CD4-positive, alpha-beta T cell (primary cell): ENCODE data around the gene SLC5A7. TPM values are rescaled to one million over a fixed set of nuclear protein-coding genes. Genes with fewer than 3 reads are reported as not detected.

Experiments used
- ATAC-seq: fragments of 200-7000 bp; cut with Tn5 transposase; one replicate; pipeline ENCODE4 v1.10.0; 2022; ENCODE audit warnings: mild to moderate bottlenecking; ENCODE audit not compliant: poor library complexity
- CTCF ChIA-PET: fragments of 350-600 bp; sonication (Branson Sonifier 250); formaldehyde crosslinking; loops from one replicate; lab custom pipeline; 2021; ENCODE audit warnings: antibody characterized with exemption, inconsistent platforms; lab: Charles Lee
- POLR2A ChIA-PET: fragments of 350-600 bp; sonication (Branson Sonifier 250); formaldehyde crosslinking; loops from one replicate; lab custom pipeline; 2021; ENCODE audit warnings: antibody characterized with exemption, inconsistent platforms; lab: Charles Lee
- DNase-seq, 14 experiments: peaks; one replicate each; pipeline ENCODE4 v3.0.0-alpha.2; 2013 to 2020; ENCODE audit warnings: mixed read lengths in 2 of 14
- H3K27ac ChIP-seq, 2 donors: one replicate each; pipeline versions ENCODE4 v1.5.1 to v1.7.0; 2013; ENCODE audit warnings: low read length in 2 of 2, low read depth in 1 of 2, mild to moderate bottlenecking in 1 of 2
- H3K27me3 ChIP-seq, 2 experiments: 1 replicate in 1 of 2; 2 replicates in 1 of 2; pipeline versions ENCODE4 v1.6.1 to v1.7.0; 2013; ENCODE audit warnings: low read length in 2 of 2, control low read depth in 1 of 2, mild to moderate bottlenecking in 1 of 2, moderate library complexity in 1 of 2; ENCODE audit not compliant: insufficient read depth in 2 of 2, control insufficient read depth in 1 of 2
- H3K36me3 ChIP-seq: one replicate; pipeline ENCODE4 v1.6.1; 2013; ENCODE audit warnings: low read length, control low read depth; ENCODE audit not compliant: insufficient read depth
- H3K4me1 ChIP-seq: one replicate; pipeline ENCODE4 v1.6.1; 2013; ENCODE audit warnings: low read length, control low read depth; ENCODE audit not compliant: insufficient read depth
- H3K4me3 ChIP-seq: one replicate; pipeline ENCODE4 v1.5.1; 2013; ENCODE audit warnings: mild to moderate bottlenecking, low read length, moderate library complexity
- H3K9me3 ChIP-seq, 2 experiments: 1 replicate in 1 of 2; 2 replicates in 1 of 2; pipeline versions ENCODE4 v1.6.1 to v1.7.0; 2013; ENCODE audit warnings: low read length in 2 of 2, mild to moderate bottlenecking in 2 of 2, control low read depth in 1 of 2, moderate library complexity in 1 of 2; ENCODE audit not compliant: control insufficient read depth in 1 of 2, insufficient read depth in 1 of 2
- H3K27ac Mint-ChIP-seq: one replicate; pipeline ENCODE4 v1.8.0; 2020; ENCODE audit warnings: mixed read lengths
- H3K27me3 Mint-ChIP-seq: one replicate; pipeline ENCODE4 v1.8.0; 2021; ENCODE audit warnings: mixed read lengths
- H3K36me3 Mint-ChIP-seq: one replicate; pipeline ENCODE4 v1.8.0; 2021; ENCODE audit warnings: low read depth, mixed read lengths
- H3K4me1 Mint-ChIP-seq: one replicate; pipeline ENCODE4 v1.8.0; 2021; ENCODE audit warnings: low read depth, mixed read lengths
- H3K4me3 Mint-ChIP-seq: one replicate; pipeline ENCODE4 v1.8.0; 2020; ENCODE audit warnings: mild to moderate bottlenecking, mixed read lengths
- H3K9me3 Mint-ChIP-seq: one replicate; pipeline ENCODE4 v1.8.0; 2020; ENCODE audit warnings: mixed read lengths
- intact Hi-C, 2 experiments: fragments of 100-400 bp; cut with DNase I in 1 of 2; cut with micrococcal nuclease in 1 of 2; formaldehyde crosslinking; loops; one replicate each; pipeline versions ENCODE4 v1.15.1 to v1.9.0; 2023 to 2025; cut with DNase I, micrococcal nuclease
- total RNA-seq, 174 experiments: library from RNA in 2 of 174; stranded (reverse) in 2 of 174; gene quantifications; one replicate each; pipeline ENCODE4 v1.2.3 and lab custom pipeline; 2021 to 2026
- TF ChIP-seq, protein P1 (sequence below): fragments of 200-600 bp; IDR thresholded peaks from one replicate; pipeline ENCODE4 v1.8.0; 2022; ENCODE audit warnings: antibody characterized with exemption, mild to moderate bottlenecking

The SLC5A7 gene
- total RNA-seq, 2 experiments from 2014 or later = not detected

DNA sequence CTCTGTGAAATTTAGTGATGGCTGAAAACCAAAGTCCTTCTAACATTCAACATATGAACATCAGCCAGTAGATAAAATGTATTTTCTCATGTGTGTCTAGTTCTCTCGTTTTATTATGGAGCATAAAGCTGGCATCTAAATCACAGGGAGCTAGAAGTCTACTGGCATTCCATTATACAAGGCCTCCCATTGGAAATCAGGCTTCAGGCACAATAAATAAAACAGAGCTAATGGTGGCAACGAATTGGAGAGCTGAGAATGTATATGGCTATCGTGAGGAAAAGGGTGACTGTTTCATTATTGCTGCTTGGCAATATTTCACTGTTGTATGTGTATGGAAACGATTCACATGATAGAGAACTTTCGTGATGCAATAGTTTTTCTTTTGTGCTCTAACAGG is 62.4 kb downstream of the SLC5A7 start:
- Histone ChIP-seq H3K27ac (no peak overlapping the region), H3K27me3 (peaks cover 0 to 2% of the 10 kb centered on the region in 2 experiments), H3K4me1 (no peaks in the 10 kb centered on the region), H3K36me3 (no peaks in the 10 kb centered on the region), H3K9me3 (no peaks in the 10 kb centered on the region), H3K4me3 (no peak overlapping the region)
- TF ChIP-seq, protein P1, sequence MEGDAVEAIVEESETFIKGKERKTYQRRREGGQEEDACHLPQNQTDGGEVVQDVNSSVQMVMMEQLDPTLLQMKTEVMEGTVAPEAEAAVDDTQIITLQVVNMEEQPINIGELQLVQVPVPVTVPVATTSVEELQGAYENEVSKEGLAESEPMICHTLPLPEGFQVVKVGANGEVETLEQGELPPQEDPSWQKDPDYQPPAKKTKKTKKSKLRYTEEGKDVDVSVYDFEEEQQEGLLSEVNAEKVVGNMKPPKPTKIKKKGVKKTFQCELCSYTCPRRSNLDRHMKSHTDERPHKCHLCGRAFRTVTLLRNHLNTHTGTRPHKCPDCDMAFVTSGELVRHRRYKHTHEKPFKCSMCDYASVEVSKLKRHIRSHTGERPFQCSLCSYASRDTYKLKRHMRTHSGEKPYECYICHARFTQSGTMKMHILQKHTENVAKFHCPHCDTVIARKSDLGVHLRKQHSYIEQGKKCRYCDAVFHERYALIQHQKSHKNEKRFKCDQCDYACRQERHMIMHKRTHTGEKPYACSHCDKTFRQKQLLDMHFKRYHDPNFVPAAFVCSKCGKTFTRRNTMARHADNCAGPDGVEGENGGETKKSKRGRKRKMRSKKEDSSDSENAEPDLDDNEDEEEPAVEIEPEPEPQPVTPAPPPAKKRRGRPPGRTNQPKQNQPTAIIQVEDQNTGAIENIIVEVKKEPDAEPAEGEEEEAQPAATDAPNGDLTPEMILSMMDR = no peak
- ATAC-seq (no peak), DNase-seq (no peak)
- no peak overlapping the region for H3K4me3 Mint-ChIP-seq
- H3K9me3 Mint-ChIP-seq = peaks cover 14% of the 10 kb centered on the region
- H3K4me1 Mint-ChIP-seq = no peaks in the 10 kb centered on the region
- H3K27ac Mint-ChIP-seq = no peak overlapping the region
- CTCF ChIA-PET = no interaction called here
- H3K27me3 Mint-ChIP-seq = no peaks in the 10 kb centered on the region
- POLR2A ChIA-PET = no interaction called here
- H3K36me3 Mint-ChIP-seq = no peaks in the 10 kb centered on the region
- intact Hi-C loops = no loop called here

DNA sequence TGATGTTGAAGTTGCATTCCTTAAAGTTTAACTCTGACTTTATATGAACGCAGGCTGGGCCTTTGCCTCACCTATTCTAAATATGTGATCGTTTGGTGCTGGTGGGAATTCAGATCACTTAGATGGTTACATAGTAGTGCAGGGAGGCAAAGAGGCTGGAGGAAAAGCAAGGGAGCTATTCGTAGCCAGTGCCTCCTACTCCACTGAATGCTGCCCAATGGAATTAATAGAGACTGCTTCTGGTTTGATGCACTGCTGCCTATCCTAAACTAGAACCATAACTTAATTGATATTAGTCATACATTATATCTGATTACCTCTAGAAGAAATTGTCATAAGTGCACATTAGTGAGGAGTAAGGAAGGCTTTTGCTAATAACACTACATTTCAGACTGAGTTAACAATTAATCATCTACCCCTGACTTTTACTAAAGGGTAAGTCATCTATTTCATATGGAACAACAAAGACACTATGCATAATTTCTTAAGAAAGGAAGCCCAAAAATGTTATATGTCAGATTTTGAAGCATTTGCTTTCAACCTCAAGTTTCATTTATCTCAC is 72.3 kb downstream of the SLC5A7 start:
- no peaks in the 10 kb centered on the region for H3K27me3 ChIP-seq
- no peaks in the 10 kb centered on the region for H3K27me3 Mint-ChIP-seq
- no peaks in the 10 kb centered on the region for H3K9me3 Mint-ChIP-seq

DNA sequence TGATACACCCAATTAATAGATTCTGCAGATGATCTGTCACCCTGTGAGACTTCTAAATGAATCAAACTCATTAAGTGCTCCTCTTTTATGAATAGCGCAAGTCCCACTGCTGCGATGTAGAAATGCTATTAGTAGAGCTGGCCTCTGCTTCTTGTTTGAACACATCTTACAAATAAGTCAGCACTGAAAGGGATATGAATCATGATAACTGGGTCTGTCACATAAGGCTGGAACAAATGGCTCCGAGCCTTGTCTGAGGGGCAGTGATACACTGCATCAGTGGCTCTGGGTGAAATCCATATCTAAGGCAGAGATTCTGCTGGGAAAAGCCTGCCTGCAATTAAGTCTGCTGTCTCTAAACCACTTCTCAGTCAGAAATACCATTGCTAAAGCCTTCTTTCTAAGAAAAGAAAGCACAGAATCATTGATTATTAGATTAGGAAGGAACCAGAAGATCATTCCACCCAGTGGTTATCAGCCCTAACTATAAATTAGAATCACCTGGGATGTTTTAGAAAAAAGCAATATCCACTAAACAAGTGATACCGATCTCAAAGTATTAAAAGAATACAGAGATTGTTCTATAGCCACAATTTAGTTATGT is 75.2 kb downstream of the SLC5A7 start:
- Histone ChIP-seq H3K4me1 (no peaks in the 10 kb centered on the region), H3K4me3 (no peak overlapping the region), H3K9me3 (no peaks in the 10 kb centered on the region), H3K27ac (no peak overlapping the region), H3K27me3 (no peaks in the 10 kb centered on the region), H3K36me3 (no peaks in the 10 kb centered on the region)
- no peak for ATAC-seq
- Mint-ChIP-seq H3K4me3 (no peak overlapping the region), H3K27me3 (no peaks in the 10 kb centered on the region), H3K27ac (no peak overlapping the region), H3K9me3 (no peaks in the 10 kb centered on the region), H3K36me3 (no peaks in the 10 kb centered on the region), H3K4me1 (no peaks in the 10 kb centered on the region)
- DNase-seq = no peak
- TF ChIP-seq, protein P1 = no peak
- intact Hi-C loops = no loop called here
- CTCF ChIA-PET = no interaction called here
- POLR2A ChIA-PET = no interaction called here

More for the DNA sequence above, 72.3 kb downstream of the SLC5A7 start:
- DNase-seq (no peak), ATAC-seq (no peak)
- Histone ChIP-seq H3K4me3 (no peak overlapping the region), H3K27ac (no peak overlapping the region), H3K9me3 (no peaks in the 10 kb centered on the region), H3K36me3 (no peaks in the 10 kb centered on the region), H3K4me1 (no peaks in the 10 kb centered on the region)
- POLR2A ChIA-PET = no interaction called here
- intact Hi-C loops = no loop called here
- no peaks in the 10 kb centered on the region for H3K36me3 Mint-ChIP-seq
- CTCF ChIA-PET = no interaction called here
- H3K4me3 Mint-ChIP-seq = no peak overlapping the region
- no peak overlapping the region for H3K27ac Mint-ChIP-seq
- H3K4me1 Mint-ChIP-seq = no peaks in the 10 kb centered on the region
- TF ChIP-seq, protein P1 = no peak

Other genes starting within 250 kb of the SLC5A7 start
- under 1 TPM; 0.53 to 0.63 TPM for gene RGPD4, start 159.6 kb upstream of the SLC5A7 start, total RNA-seq